ENCODE measurements around the gene XIST.

The XIST gene

DNA sequence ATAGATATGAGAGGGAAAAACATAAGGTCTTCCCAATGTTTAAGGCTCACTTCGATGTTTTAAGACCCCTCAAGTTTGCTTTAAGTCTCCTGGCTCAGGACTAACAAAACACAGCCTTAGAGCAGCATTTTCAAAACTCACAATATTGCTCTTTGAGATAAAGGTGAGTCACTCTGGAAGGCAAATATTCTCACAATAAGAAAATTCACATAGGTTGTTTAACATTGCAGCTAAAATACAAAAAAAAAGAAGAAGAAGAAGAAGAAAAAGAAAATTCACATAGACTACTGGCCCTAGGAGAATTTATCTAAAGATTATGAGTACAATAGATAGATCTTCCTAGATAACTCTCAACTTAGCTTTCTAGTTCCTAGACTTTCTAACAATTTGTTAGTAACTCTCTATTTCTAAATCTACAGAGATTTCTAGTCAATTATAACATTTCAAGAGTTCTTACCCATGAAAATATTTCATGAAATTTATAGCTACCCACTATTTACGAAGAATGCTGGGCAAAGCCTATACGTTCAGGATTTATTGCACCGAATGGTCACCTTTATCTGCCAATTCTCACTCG, 22.5 kb downstream of the XIST start:
- H3K4me3 ChIP-seq (ENCODE audit: low read depth, low read length) = no peak overlapping the region
- TF ChIP-seq, protein P1, sequence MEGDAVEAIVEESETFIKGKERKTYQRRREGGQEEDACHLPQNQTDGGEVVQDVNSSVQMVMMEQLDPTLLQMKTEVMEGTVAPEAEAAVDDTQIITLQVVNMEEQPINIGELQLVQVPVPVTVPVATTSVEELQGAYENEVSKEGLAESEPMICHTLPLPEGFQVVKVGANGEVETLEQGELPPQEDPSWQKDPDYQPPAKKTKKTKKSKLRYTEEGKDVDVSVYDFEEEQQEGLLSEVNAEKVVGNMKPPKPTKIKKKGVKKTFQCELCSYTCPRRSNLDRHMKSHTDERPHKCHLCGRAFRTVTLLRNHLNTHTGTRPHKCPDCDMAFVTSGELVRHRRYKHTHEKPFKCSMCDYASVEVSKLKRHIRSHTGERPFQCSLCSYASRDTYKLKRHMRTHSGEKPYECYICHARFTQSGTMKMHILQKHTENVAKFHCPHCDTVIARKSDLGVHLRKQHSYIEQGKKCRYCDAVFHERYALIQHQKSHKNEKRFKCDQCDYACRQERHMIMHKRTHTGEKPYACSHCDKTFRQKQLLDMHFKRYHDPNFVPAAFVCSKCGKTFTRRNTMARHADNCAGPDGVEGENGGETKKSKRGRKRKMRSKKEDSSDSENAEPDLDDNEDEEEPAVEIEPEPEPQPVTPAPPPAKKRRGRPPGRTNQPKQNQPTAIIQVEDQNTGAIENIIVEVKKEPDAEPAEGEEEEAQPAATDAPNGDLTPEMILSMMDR (IDR thresholded peaks at IDR 0.05; ENCODE audit: borderline replicate concordance, insufficient read depth, low read depth, low read length) = no peak

DNA sequence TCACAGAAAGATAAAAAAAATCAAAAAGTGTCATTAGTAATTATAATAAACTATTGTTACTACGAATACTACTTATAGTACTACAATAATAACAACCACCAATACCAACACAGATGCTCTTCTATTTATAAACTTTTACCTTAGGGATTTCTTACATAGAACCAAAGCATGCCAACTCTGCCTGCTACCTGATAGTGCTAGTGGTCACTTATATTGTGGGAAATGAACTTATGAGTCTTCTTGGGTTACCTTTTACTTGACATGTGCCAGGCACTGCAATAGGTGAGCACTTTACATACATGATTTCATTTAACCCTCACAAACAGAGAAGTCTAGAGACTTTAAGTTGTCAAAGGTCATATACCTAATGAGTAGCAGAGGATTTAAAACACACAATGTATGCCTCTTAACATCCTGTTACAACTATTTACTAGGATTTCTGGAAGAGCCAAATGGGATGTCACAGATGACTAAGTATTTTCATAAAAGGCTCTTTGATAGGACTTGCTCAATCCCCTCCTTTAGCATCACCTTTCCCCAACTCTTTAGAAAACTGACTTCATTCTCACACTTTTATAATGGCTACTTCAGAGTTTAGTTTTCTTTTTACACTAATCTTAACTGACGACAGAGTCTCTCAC, 24.3 kb downstream of the XIST start:
- H3K4me3 ChIP-seq (ENCODE audit: low read depth, low read length) = no peak overlapping the region
- TF ChIP-seq, protein P1 (IDR thresholded peaks at IDR 0.05; ENCODE audit: borderline replicate concordance, insufficient read depth, low read depth, low read length) = no peak

DNA sequence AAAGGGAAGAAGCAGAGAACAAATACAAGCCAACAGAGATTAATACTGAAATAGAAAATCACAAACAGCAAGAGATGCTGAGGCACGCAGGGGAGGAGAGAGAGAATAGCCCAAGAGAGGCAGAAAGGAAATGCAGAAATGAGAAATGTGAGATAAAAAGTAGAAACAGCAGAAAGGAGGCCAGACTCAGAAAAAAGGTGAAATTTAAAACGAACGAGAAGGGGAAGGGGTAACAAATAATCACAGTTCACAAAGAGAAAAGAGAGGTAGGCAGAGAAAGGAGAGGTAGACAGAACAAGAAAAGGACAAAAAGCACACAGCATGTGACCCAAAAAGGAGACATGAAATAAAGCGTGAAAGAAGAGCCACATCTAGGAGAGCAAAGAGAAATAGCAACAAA, 25.1 kb downstream of the XIST start:
- TF ChIP-seq, protein P1 (IDR thresholded peaks at IDR 0.05; ENCODE audit: borderline replicate concordance, insufficient read depth, low read depth, low read length) = no peak
- H3K4me3 ChIP-seq (ENCODE audit: low read depth, low read length) = no peak overlapping the region

DNA sequence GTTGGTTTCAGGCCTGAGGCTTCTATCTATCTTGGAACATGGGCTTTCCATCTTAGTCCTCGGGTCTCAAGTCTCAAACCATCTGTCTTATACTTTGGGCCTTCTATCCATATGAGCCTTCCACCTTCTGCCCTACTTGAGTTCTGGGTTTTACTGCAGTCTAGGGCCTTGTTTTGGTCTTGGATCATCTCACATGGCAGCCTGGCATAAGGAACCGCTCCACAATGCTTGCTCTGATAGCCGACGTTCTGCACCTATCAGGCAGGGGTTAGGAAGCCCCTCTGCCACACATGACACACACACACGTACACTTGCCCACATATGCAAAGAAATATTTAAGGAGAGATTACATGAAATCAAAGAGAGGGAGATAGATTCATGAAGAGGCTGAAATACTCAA, 25.5 kb downstream of the XIST start:
- TF ChIP-seq, protein P1 (IDR thresholded peaks at IDR 0.05; ENCODE audit: borderline replicate concordance, insufficient read depth, low read depth, low read length) = no peak
- no peak overlapping the region for H3K4me3 ChIP-seq (ENCODE audit: low read depth, low read length)

DNA sequence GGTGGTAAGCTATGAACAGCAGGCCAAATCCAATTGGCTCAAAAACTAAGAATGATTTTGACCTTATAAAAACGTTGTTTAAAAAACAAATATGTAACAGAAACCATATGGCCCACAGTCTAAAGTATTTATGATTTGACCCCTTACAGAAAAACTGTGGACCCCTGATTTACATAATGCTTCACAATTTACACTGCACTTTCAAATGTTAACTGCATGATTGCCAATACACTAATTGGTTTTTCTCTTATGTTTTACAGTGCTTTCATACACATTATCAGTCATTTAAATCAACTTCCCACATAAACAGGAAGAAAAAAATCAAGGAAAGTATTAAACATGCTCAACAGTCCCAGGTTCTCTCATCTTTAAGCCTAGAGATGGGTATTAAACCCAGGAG, 26.9 kb downstream of the XIST start:
- TF ChIP-seq, protein P1 (IDR thresholded peaks at IDR 0.05; ENCODE audit: borderline replicate concordance, insufficient read depth, low read depth, low read length) = no peak
- H3K4me3 ChIP-seq (ENCODE audit: low read depth, low read length) = no peak overlapping the region

DNA sequence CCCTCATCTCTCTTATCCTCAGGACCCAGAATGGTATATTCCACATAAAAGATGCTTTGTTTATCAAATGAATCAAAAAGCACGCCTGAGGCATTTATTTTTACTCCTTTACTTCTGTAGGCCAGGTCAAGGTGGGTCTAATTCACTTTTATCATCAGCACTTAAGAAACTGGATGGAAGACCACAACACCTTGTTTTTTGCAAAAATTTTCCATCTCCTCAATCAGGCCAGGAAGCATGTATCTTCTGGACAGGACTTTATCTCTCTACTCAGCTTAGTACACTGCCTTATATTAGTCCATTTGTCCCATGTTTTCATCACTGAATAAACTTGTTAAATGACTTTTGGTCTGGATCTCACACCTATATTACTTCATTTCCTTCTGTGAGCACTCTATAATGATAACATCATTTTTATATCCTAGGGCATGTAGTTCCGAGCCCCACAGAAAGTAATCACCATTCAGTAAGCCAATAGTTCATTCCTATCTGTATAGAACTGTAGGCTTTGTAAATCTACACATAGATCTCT, 29.0 kb downstream of the XIST start:
- TF ChIP-seq, protein P1 (IDR thresholded peaks at IDR 0.05; ENCODE audit: borderline replicate concordance, insufficient read depth, low read depth, low read length) = no peak
- no peak overlapping the region for H3K4me3 ChIP-seq (ENCODE audit: low read depth, low read length)

DNA sequence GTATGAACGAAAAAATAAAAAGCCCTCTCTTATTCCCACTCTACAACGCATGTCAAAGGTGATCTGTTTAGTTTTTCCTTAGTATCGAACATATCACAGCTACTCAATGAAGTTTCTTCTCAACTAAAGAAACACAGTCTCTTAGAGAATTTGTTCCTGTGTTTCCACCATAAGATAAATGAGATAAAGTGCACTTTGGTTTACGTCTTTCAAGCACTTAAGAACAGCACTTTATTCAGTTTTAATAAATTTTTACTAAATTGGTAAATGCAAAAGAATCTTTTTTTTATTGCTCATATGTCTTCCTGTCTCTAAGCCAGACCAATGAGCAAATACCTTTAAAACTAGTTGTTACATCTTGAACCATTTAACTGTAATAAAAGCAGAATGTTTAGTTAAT, 29.7 kb downstream of the XIST start:
- no peak overlapping the region for H3K4me3 ChIP-seq (ENCODE audit: low read depth, low read length)
- TF ChIP-seq, protein P1 (IDR thresholded peaks at IDR 0.05; ENCODE audit: borderline replicate concordance, insufficient read depth, low read depth, low read length) = no peak
